H1 (cell line): Measurements from ENCODE around the gene DRC7. TPM values are rescaled to one million over a fixed set of nuclear protein-coding genes. Genes with fewer than 3 reads are reported as not detected.

Source experiments
- CTCF ChIA-PET: fragments of 300-600 bp; sonication (Branson Sonifier 250); formaldehyde crosslinking; loops from one replicate; lab custom pipeline; 2021; ENCODE audit not compliant: partially characterized antibody; lab: Charles Lee
- POLR2A ChIA-PET: fragments of 300-600 bp; sonication (Branson Sonifier 250); formaldehyde crosslinking; loops from one replicate; lab custom pipeline; 2021; ENCODE audit warnings: inconsistent platforms; ENCODE audit not compliant: partially characterized antibody; lab: Charles Lee
- DNase-seq, 2 experiments: peaks; one replicate each; pipeline versions ENCODE4 v3.0.0 to v3.0.0-alpha.2; 2010 to 2022; ENCODE audit warnings: low spot score in 2 of 2, low read depth in 1 of 2, mixed read lengths in 1 of 2
- FAIRE-seq: peaks from 2 replicates; lab custom pipeline; 2011; peaks lifted over from hg19 to GRCh38; lab: Jason Lieb, UNC
- H2AFZ ChIP-seq: 2 replicates; pipeline ENCODE4 v1.8.1; 2012; ENCODE audit warnings: low read length, inconsistent platforms
- H2AK5ac ChIP-seq: 2 replicates; pipeline ENCODE4 v1.6.1; 2013; ENCODE audit warnings: low read depth, low read length
- H2BK120ac ChIP-seq: replicated peaks from 2 replicates; pipeline ENCODE3; 2013; ENCODE audit warnings: low read depth, low read length, inconsistent platforms
- H2BK12ac ChIP-seq: 2 replicates; pipeline ENCODE4 v1.6.1; 2013; ENCODE audit warnings: low read depth, low read length
- H2BK15ac ChIP-seq: 2 replicates; pipeline ENCODE4 v1.6.1; 2013; ENCODE audit warnings: low read length
- H2BK20ac ChIP-seq: 2 replicates; pipeline ENCODE4 v1.6.1; 2013; ENCODE audit warnings: low read length
- H2BK5ac ChIP-seq: 2 replicates; pipeline ENCODE4 v1.6.1; 2013; ENCODE audit warnings: low read depth, low read length
- H3K14ac ChIP-seq: 2 replicates; pipeline ENCODE4 v1.6.1; 2013; ENCODE audit warnings: inconsistent platforms; ENCODE audit not compliant: insufficient read length
- H3K18ac ChIP-seq: 2 replicates; pipeline ENCODE4 v1.6.1; 2013; ENCODE audit warnings: low read length; ENCODE audit errors: extremely low read depth
- H3K23ac ChIP-seq: 2 replicates; pipeline ENCODE4 v1.6.1; 2013; ENCODE audit warnings: inconsistent platforms; ENCODE audit not compliant: insufficient read length
- H3K23me2 ChIP-seq: 2 replicates; pipeline ENCODE4 v1.6.1; 2013; ENCODE audit warnings: low read depth, low read length
- H3K27ac ChIP-seq: 2 replicates; pipeline ENCODE4 v1.6.1; 2011; ENCODE audit warnings: low read depth, low read length, inconsistent platforms
- H3K27me3 ChIP-seq, 4 experiments: replicated peaks in 1 of 4; 1 replicate in 1 of 4; 2 replicates in 3 of 4; pipeline versions ENCODE4 v1.6.1 to v1.8.1; 2011 to 2013; ENCODE audit warnings: low read length in 3 of 4, mild to moderate bottlenecking in 3 of 4, inconsistent platforms in 2 of 4, mixed read lengths in 2 of 4, moderate library complexity in 1 of 4; ENCODE audit not compliant: control insufficient read depth in 3 of 4, insufficient read depth in 3 of 4; ENCODE audit errors: extremely low read depth in 1 of 4
- H3K36me3 ChIP-seq, 4 experiments: 2 replicates each; pipeline versions ENCODE4 v1.6.1 to v1.8.1; 2011 to 2013; ENCODE audit warnings: mild to moderate bottlenecking in 4 of 4, low read length in 3 of 4, moderate library complexity in 2 of 4, control low read depth in 1 of 4, inconsistent platforms in 1 of 4; ENCODE audit not compliant: insufficient read depth in 4 of 4, control insufficient read depth in 2 of 4
- H3K4ac ChIP-seq: replicated peaks from 2 replicates; pipeline ENCODE3; 2013; ENCODE audit warnings: low read length, low read depth, mixed read lengths, inconsistent platforms; ENCODE audit not compliant: insufficient read length
- H3K4me1 ChIP-seq, 4 experiments: replicated peaks in 1 of 4; 1 replicate in 1 of 4; 2 replicates in 3 of 4; pipeline versions ENCODE4 v1.6.1 to v1.8.1; 2011 to 2013; ENCODE audit warnings: low read length in 3 of 4, inconsistent platforms in 2 of 4, mixed read lengths in 1 of 4; ENCODE audit not compliant: insufficient read depth in 4 of 4, control insufficient read depth in 3 of 4
- H3K4me2 ChIP-seq, 2 experiments: 2 replicates each; pipeline versions ENCODE4 v1.6.1 to v1.8.1; 2011 to 2013; ENCODE audit warnings: low read depth in 2 of 2, low read length in 2 of 2, control low read depth in 1 of 2, inconsistent platforms in 1 of 2, mild to moderate bottlenecking in 1 of 2; ENCODE audit not compliant: insufficient read depth in 1 of 2
- H3K4me3 ChIP-seq, 4 experiments: fragments of 200-600, 300-600 bp in 1 of 4; sonication (generic), shearing (Covaris generic), sonication (Bioruptor Twin) in 1 of 4; 2 replicates each; pipeline versions ENCODE4 v1.5.1 to v1.8.1; 2011 to 2016; ENCODE audit warnings: low read length in 4 of 4, low read depth in 3 of 4, control low read depth in 2 of 4, inconsistent platforms in 2 of 4, mild to moderate bottlenecking in 2 of 4, mixed read lengths in 1 of 4, moderate library complexity in 1 of 4; ENCODE audit not compliant: insufficient read depth in 2 of 4; ENCODE audit errors: extremely low read depth in 1 of 4
- H3K56ac ChIP-seq: replicated peaks from 2 replicates; pipeline ENCODE3; 2013; ENCODE audit warnings: low read depth, mild to moderate bottlenecking, mixed read lengths, low read length, inconsistent platforms; ENCODE audit not compliant: insufficient read length
- H3K79me1 ChIP-seq: 2 replicates; pipeline ENCODE4 v1.6.1; 2013; ENCODE audit warnings: low read depth, low read length, control low read depth
- H3K79me2 ChIP-seq, 2 experiments: 2 replicates each; pipeline versions ENCODE4 v1.6.1 to v1.8.1; 2012 to 2013; ENCODE audit warnings: low read length in 2 of 2, mild to moderate bottlenecking in 2 of 2, inconsistent platforms in 1 of 2; ENCODE audit not compliant: insufficient read depth in 2 of 2, control insufficient read depth in 1 of 2
- H3K9ac ChIP-seq, 4 experiments: replicated peaks in 1 of 4; 1 replicate in 1 of 4; 2 replicates in 3 of 4; pipeline versions ENCODE4 v1.6.1 to v1.8.1; 2011 to 2013; ENCODE audit warnings: low read depth in 3 of 4, low read length in 3 of 4, control low read depth in 2 of 4, mild to moderate bottlenecking in 2 of 4, moderate library complexity in 2 of 4, inconsistent platforms in 1 of 4; ENCODE audit errors: extremely low read depth in 1 of 4
- H3K9me3 ChIP-seq, 2 experiments: 2 replicates each; pipeline versions ENCODE4 v1.6.1 to v1.8.1; 2012 to 2013; ENCODE audit warnings: mild to moderate bottlenecking in 2 of 2, moderate library complexity in 2 of 2, control low read depth in 1 of 2, inconsistent platforms in 1 of 2, low read depth in 1 of 2, low read length in 1 of 2, mixed read lengths in 1 of 2; ENCODE audit not compliant: insufficient read depth in 2 of 2
- H4K20me1 ChIP-seq, 2 experiments: replicated peaks in 1 of 2; 2 replicates each; pipeline versions ENCODE3 to v1.8.1; 2011 to 2013; ENCODE audit warnings: inconsistent platforms in 2 of 2, low read length in 2 of 2, mild to moderate bottlenecking in 1 of 2; ENCODE audit not compliant: insufficient read depth in 2 of 2, control insufficient read depth in 1 of 2
- H4K5ac ChIP-seq: 2 replicates; pipeline ENCODE4 v1.6.1; 2013; ENCODE audit warnings: low read length, low read depth, mixed read lengths, inconsistent platforms; ENCODE audit not compliant: insufficient read length
- H4K8ac ChIP-seq: 2 replicates; pipeline ENCODE4 v1.8.0; 2013; ENCODE audit warnings: mild to moderate bottlenecking, moderate library complexity, low read length, inconsistent platforms; ENCODE audit not compliant: insufficient read depth; ENCODE audit errors: extremely low read depth
- H4K91ac ChIP-seq: replicated peaks from 2 replicates; pipeline ENCODE3; 2013; ENCODE audit warnings: low read length, mixed read lengths, inconsistent platforms; ENCODE audit not compliant: insufficient read length
- BACH1 ChIP-seq: IDR thresholded peaks from 2 replicates; pipeline ENCODE4 v1.6.1; 2012; ENCODE audit warnings: low read length, improper control_type of control experiment
- CHD2 ChIP-seq: IDR thresholded peaks from 2 replicates; pipeline ENCODE4 v1.6.1; 2012; ENCODE audit warnings: low read length, improper control_type of control experiment
- E2F6 ChIP-seq: IDR thresholded peaks from 2 replicates; pipeline ENCODE4 v1.6.1; 2012; ENCODE audit warnings: inconsistent platforms
- MAFK ChIP-seq: IDR thresholded peaks from 2 replicates; pipeline ENCODE4 v1.6.1; 2012; ENCODE audit warnings: low read depth, mild to moderate bottlenecking, improper control_type of control experiment, low read length
- POLR2A ChIP-seq, 2 experiments: IDR thresholded peaks; 1 replicate in 1 of 2; 2 replicates in 1 of 2; pipeline ENCODE4 v1.6.1; 2011; ENCODE audit warnings: low read depth in 2 of 2, low read length in 2 of 2, mild to moderate bottlenecking in 2 of 2; ENCODE audit errors: control extremely low read depth in 1 of 2
- RFX5 ChIP-seq: IDR thresholded peaks from 2 replicates; pipeline ENCODE4 v1.6.1; 2011; ENCODE audit warnings: low read depth, low read length, improper control_type of control experiment, borderline replicate concordance
- SAP30 ChIP-seq: fragments of 300-600 bp; sonication (generic); IDR thresholded peaks from 2 replicates; pipeline ENCODE4 v1.7.1; 2012; ENCODE audit warnings: low read length, moderate library complexity, mild to moderate bottlenecking, inconsistent platforms; ENCODE audit not compliant: insufficient read depth, insufficient replicate concordance
- WGBS, 2 experiments: shearing (Covaris generic) in 1 of 2; methylation state at CpG; one replicate each; pipeline versions ENCODE4 v1.1.6 to v1.1.7; 2013 to 2015; ENCODE audit warnings: low lambda C conversion rate in 2 of 2, mixed read lengths in 2 of 2, inconsistent platforms in 1 of 2, low coverage in 1 of 2, missing lambda C conversion rate in 1 of 2; ENCODE audit not compliant: insufficient replicate concordance in 2 of 2, insufficient coverage in 1 of 2, insufficient read length in 1 of 2; ENCODE audit errors: extremely low coverage in 1 of 2, missing lambda C conversion rate in 1 of 2; 5-methylcytosine and 5-hydroxymethylcytosine counted together
- polyA plus RNA-seq, 7 experiments: library from polyadenylated mRNA; depleted of rRNA in 3 of 7; stranded (reverse) in 5 of 7; unstranded in 2 of 7; fragments of >200 nt in 5 of 7; fragments of 200-250 nt in 2 of 7; gene quantifications; 1 replicate in 5 of 7; 2 replicates in 1 of 7; 4 replicates in 1 of 7; pipeline versions ENCODE4 v1.2.1 to v1.2.3, GENCODE V29; 2011 to 2013; ENCODE audit warnings: missing spikeins in 2 of 7, mixed read lengths in 2 of 7
- total RNA-seq: library from RNA; stranded (reverse); fragmentation: NEBNext Ultra II Directional; extraction: Animal tissue kit (Norgen Biotek cat#: 25700); gene quantifications from 2 replicates; pipeline ENCODE4 v1.2.1, GENCODE V29; 2021

DRC7 gene
- total and polyA plus RNA-seq, 2 of the 8 experiments (the other 6 are each of a cell fraction or from before 2014, with no cell fraction given), result 0.14 TPM; not detected in 1

DNA sequence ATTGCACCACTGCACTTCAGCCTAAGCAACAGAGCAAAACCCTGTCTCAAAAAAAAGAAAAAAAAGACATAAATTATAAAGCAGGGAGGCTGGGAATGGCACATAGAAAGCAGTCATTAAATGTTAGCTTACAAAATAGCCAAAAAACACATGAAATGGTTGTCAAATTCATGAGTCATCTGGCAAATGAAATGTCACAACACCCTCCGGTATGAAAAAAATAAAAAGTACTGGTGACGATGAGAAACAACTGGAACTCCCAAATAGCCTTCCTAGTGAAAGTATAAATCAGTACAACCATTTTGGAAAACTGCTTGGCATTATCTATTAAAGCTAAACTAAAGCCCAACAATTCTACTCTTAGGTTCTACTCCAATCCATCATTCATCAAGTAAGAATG, 37.4 kb downstream of the DRC7 start:
- 93% methylated on average over 2 of the region's 2 CpGs; no CpG with 5 or more reads in 1 of the 2 experiments for WGBS, 2 experiments
- H2AK5ac ChIP-seq, result no peak overlapping the region
- no peak overlapping the region for H4K8ac ChIP-seq
- peaks cover 30% of the 10 kb centered on the region; the same call in 1 of the 2 replicates for H3K23me2 ChIP-seq
- H3K4me1 ChIP-seq, result peaks cover 0 to 15% (median 4%) of the 10 kb centered on the region in 4 experiments; a peak in 6 of 7 replicates
- no peak overlapping the region for H3K18ac ChIP-seq
- TF ChIP-seq BACH1, result no peak
- TF ChIP-seq SAP30, result no peak
- TF ChIP-seq E2F6, result no peak
- no peak for TF ChIP-seq MAFK
- TF ChIP-seq CHD2, result no peak
- no peak for TF ChIP-seq POLR2A (IDR thresholded peaks at IDR 0.05; ENCODE audit: control extremely low read depth in 1 of 2, low read depth in 2 of 2, low read length in 2 of 2)
- TF ChIP-seq RFX5, result no peak
- H3K4ac ChIP-seq, result no peak overlapping the region
- H2BK20ac ChIP-seq, result no peak overlapping the region
- no peak overlapping the region for H4K91ac ChIP-seq
- H2BK15ac ChIP-seq, result no peak overlapping the region
- peaks cover 0 to 3% of the 10 kb centered on the region in 2 experiments for H4K20me1 ChIP-seq
- no peaks in the 10 kb centered on the region; a peak in 1 of 4 replicates for H3K79me2 ChIP-seq
- H3K79me1 ChIP-seq, result no peaks in the 10 kb centered on the region
- H3K9ac ChIP-seq, result no peak overlapping the region
- no peak overlapping the region for H3K4me2 ChIP-seq
- H2BK120ac ChIP-seq, result no peak overlapping the region
- H2AFZ ChIP-seq, result no peak overlapping the region
- no peak for DNase-seq
- H3K14ac ChIP-seq, result no peak overlapping the region
- H2BK5ac ChIP-seq, result no peak overlapping the region
- no peak overlapping the region for H3K23ac ChIP-seq
- FAIRE-seq, result no peak
- no peak overlapping the region for H4K5ac ChIP-seq
- no peak overlapping the region for H2BK12ac ChIP-seq
- no peak overlapping the region for H3K27ac ChIP-seq
- H3K4me3 ChIP-seq, result no peak overlapping the region
- no peak overlapping the region for H3K56ac ChIP-seq
- no peaks in the 10 kb centered on the region; a peak in 1 of 7 replicates for H3K27me3 ChIP-seq
- H3K9me3 ChIP-seq, result no peaks in the 10 kb centered on the region; a peak in 1 of 4 replicates
- POLR2A ChIA-PET, result no interaction called here
- CTCF ChIA-PET, result interaction anchor here (1.0 to 2.4 kb wide), 4 partner anchors 10 to 175 kb away, joined by 3 to 8 read pairs (median 4); no protein-coding TSS in a partner anchor
- no peaks in the 10 kb centered on the region; a peak in 1 of 8 replicates for H3K36me3 ChIP-seq
